IPS-15b (cell line): ENCODE results near the gene OR2T12.
"Not testable (repeated sequence)": the region's sequence is repeated elsewhere in the genome, so short reads cannot be mapped to it uniquely, and the experiment has no call there.

Experiments used
- H3K27me3 ChIP-seq: one replicate; pipeline ENCODE4 v1.6.1; 2013; ENCODE audit warnings: low read length; ENCODE audit not compliant: control insufficient read depth, insufficient read depth
- H3K36me3 ChIP-seq: one replicate; pipeline ENCODE4 v1.6.1; 2013; ENCODE audit warnings: low read length; ENCODE audit not compliant: control insufficient read depth, insufficient read depth
- H3K4me1 ChIP-seq: one replicate; pipeline ENCODE4 v1.6.1; 2013; ENCODE audit warnings: mild to moderate bottlenecking, low read length; ENCODE audit not compliant: control insufficient read depth, insufficient read depth
- H3K4me3 ChIP-seq: one replicate; pipeline ENCODE4 v1.5.1; 2013; ENCODE audit warnings: low read depth, low read length
- H3K9ac ChIP-seq: one replicate; pipeline ENCODE4 v1.6.1; 2013; ENCODE audit warnings: low read depth, mild to moderate bottlenecking, low read length
- H3K9me3 ChIP-seq: one replicate; pipeline ENCODE4 v1.6.1; 2013; ENCODE audit warnings: mild to moderate bottlenecking, low read length; ENCODE audit not compliant: control insufficient read depth, insufficient read depth

The OR2T12 gene

GRCh38 chr1:248259309-248259708, 43.9 kb downstream of the OR2T12 start:
- not testable (repeated sequence) for H3K9me3 ChIP-seq, H3K27me3 ChIP-seq, H3K9ac ChIP-seq, H3K36me3 ChIP-seq, H3K4me3 ChIP-seq, H3K4me1 ChIP-seq

- Histone ChIP-seq H3K4me1 (no peaks in the 10 kb centered on the region), H3K9ac (no peak overlapping the region), H3K27me3 (no peaks in the 10 kb centered on the region), H3K9me3 (peaks cover 7% of the 10 kb centered on the region), H3K36me3 (no peaks in the 10 kb centered on the region), H3K4me3 (no peak overlapping the region)
Observed at GRCh38 chr1:248243204-248243603, 60.0 kb downstream of the OR2T12 start.
